Measurements from ENCODE around the gene SIX4.

The SIX4 gene

GRCh38 chr14:60670989-60671388 lies 53.2 kb downstream of the SIX4 start:
- no peak overlapping the region for H3K9ac ChIP-seq (ENCODE audit: low read length)
- no peak overlapping the region for H3K27ac ChIP-seq (ENCODE audit: low read depth, low read length)
- H3K4me3 ChIP-seq (ENCODE audit: low read length), result no peak overlapping the region
- H3K27me3 ChIP-seq (ENCODE audit: control insufficient read depth, insufficient read depth, low read length), result no peaks in the 10 kb centered on the region
- no peaks in the 10 kb centered on the region for H3K36me3 ChIP-seq (ENCODE audit: control insufficient read depth, insufficient read depth, low read length)
- no peaks in the 10 kb centered on the region for H3K4me1 ChIP-seq (ENCODE audit: control insufficient read depth, insufficient read depth, low read length)

- Histone ChIP-seq H3K9ac (ENCODE audit: low read length) (no peak overlapping the region), H3K4me1 (ENCODE audit: control insufficient read depth, insufficient read depth, low read length) (no peaks in the 10 kb centered on the region), H3K27ac (ENCODE audit: low read depth, low read length) (no peak overlapping the region), H3K4me3 (ENCODE audit: low read length) (no peak overlapping the region), H3K36me3 (ENCODE audit: control insufficient read depth, insufficient read depth, low read length) (no peaks in the 10 kb centered on the region), H3K27me3 (ENCODE audit: control insufficient read depth, insufficient read depth, low read length) (no peaks in the 10 kb centered on the region)
Measured at GRCh38 chr14:60668431-60669112, 55.6 kb downstream of the SIX4 start.

DNA sequence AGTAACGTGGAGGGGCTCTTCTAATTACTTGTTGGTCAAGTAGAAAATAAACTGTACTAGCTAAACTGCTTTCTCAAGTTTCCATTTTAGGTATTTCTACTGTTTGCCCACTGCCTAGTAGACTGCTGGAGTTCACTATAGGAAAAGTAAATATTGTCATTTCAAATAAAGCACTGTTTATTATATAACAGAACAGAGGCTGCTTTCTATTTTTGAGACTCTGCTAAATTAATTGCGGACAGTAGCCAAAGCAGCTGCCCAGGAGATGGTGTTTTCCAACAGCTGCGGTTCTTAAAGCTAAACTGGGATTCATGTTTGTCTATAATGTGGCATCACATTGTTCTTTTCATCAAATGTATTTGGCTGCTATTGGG lies 59.0 kb downstream of the SIX4 start:
- H3K4me1 ChIP-seq (ENCODE audit: control insufficient read depth, insufficient read depth, low read length), result no peaks in the 10 kb centered on the region
- no peak overlapping the region for H3K4me3 ChIP-seq (ENCODE audit: low read length)
- H3K36me3 ChIP-seq (ENCODE audit: control insufficient read depth, insufficient read depth, low read length), result no peaks in the 10 kb centered on the region
- no peak overlapping the region for H3K9ac ChIP-seq (ENCODE audit: low read length)
- no peaks in the 10 kb centered on the region for H3K27me3 ChIP-seq (ENCODE audit: control insufficient read depth, insufficient read depth, low read length)
- no peak overlapping the region for H3K27ac ChIP-seq (ENCODE audit: low read depth, low read length)

- Histone ChIP-seq H3K27ac (ENCODE audit: low read depth, low read length) (no peak overlapping the region), H3K36me3 (ENCODE audit: control insufficient read depth, insufficient read depth, low read length) (no peaks in the 10 kb centered on the region), H3K4me3 (ENCODE audit: low read length) (no peak overlapping the region), H3K9ac (ENCODE audit: low read length) (no peak overlapping the region), H3K27me3 (ENCODE audit: control insufficient read depth, insufficient read depth, low read length) (peaks cover under 1% of the 10 kb centered on the region), H3K4me1 (ENCODE audit: control insufficient read depth, insufficient read depth, low read length) (no peaks in the 10 kb centered on the region)
Measured at GRCh38 chr14:60662982-60663381, 61.2 kb downstream of the SIX4 start.

DNA sequence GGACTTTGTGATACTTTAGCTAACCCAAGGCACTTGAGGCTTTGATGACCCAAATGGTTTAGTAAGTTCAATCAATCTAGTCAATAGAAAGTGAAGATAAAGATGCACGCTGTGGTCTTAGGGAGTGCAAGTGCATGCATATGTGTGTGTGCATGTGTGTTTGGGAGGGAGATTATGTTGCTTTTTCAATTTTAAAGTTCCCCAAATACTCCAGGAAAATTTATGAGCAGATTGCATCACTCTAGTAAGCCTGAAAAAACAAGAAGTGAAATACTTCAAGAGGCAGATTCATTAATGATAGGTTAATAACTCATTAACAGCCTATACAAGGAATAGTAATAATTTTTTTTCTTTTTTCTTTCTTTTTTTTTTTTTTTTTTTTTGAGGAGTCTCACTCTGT lies 62.4 kb downstream of the SIX4 start:
- Histone ChIP-seq H3K4me3 (ENCODE audit: low read length) (no peak overlapping the region), H3K9ac (ENCODE audit: low read length) (no peak overlapping the region), H3K36me3 (ENCODE audit: control insufficient read depth, insufficient read depth, low read length) (no peaks in the 10 kb centered on the region), H3K27ac (ENCODE audit: low read depth, low read length) (no peak overlapping the region), H3K4me1 (ENCODE audit: control insufficient read depth, insufficient read depth, low read length) (no peaks in the 10 kb centered on the region), H3K27me3 (ENCODE audit: control insufficient read depth, insufficient read depth, low read length) (peaks cover 10% of the 10 kb centered on the region)

All from rectal smooth muscle tissue (tissue), 1 donor.